ENCODE results near the gene RBMXL3.
"Not testable (repeated sequence)": the region's sequence is repeated elsewhere in the genome, so short reads cannot be mapped to it uniquely, and the experiment has no call there.

RBMXL3 gene

GRCh38 chrX:115189110-115189509 lies at the start of gene RBMXL3:
TSS of gene RBMXL3 (plus strand) at chrX:115189410. CDS start at chrX:115189442, 32 bp downstream.
- DNase-seq: no peak

- no peak for DNase-seq
Observed at GRCh38 chrX:115142057-115142456, 47.2 kb upstream of the RBMXL3 start.

- DNase-seq: no peak
Observed at GRCh38 chrX:115147220-115147619, 42.0 kb upstream of the RBMXL3 start.

- DNase-seq: no peak
Observed at GRCh38 chrX:115173181-115173580, 16.0 kb upstream of the RBMXL3 start.

GRCh38 chrX:115174548-115174947 lies 14.7 kb upstream of the RBMXL3 start:
- DNase-seq: no peak

- no peak for DNase-seq
Observed at GRCh38 chrX:115177932-115178331, 11.3 kb upstream of the RBMXL3 start.

- no peak for DNase-seq
Observed at GRCh38 chrX:115178473-115178872, 10.7 kb upstream of the RBMXL3 start.

GRCh38 chrX:115183980-115184379 lies 5.2 kb upstream of the RBMXL3 start:
- no peak for DNase-seq

GRCh38 chrX:115189646-115190635 lies 731 bp downstream of the RBMXL3 start:
- DNase-seq: no peak

- no peak for DNase-seq
Observed at GRCh38 chrX:115190636-115191489, 1.7 kb downstream of the RBMXL3 start.

GRCh38 chrX:115191490-115192243 lies 2.5 kb downstream of the RBMXL3 start:
- no peak for DNase-seq

GRCh38 chrX:115192244-115192700 lies 3.1 kb downstream of the RBMXL3 start:
- no peak for DNase-seq

GRCh38 chrX:115204040-115204439 lies 14.8 kb downstream of the RBMXL3 start:
- DNase-seq: no peak

GRCh38 chrX:115209547-115209946 lies 20.3 kb downstream of the RBMXL3 start:
- DNase-seq: not testable (repeated sequence)

- DNase-seq: no peak
Observed at GRCh38 chrX:115214151-115214550, 24.9 kb downstream of the RBMXL3 start.

GRCh38 chrX:115214605-115215004 lies 25.4 kb downstream of the RBMXL3 start:
- DNase-seq: no peak

- DNase-seq: not testable (repeated sequence)
Observed at GRCh38 chrX:115217346-115217745, 28.1 kb downstream of the RBMXL3 start.

- DNase-seq: no peak
Observed at GRCh38 chrX:115226929-115227328, 37.7 kb downstream of the RBMXL3 start.

- DNase-seq: no peak
Observed at GRCh38 chrX:115229337-115230003, 40.3 kb downstream of the RBMXL3 start.

- no peak for DNase-seq
Observed at GRCh38 chrX:115232933-115233496, 43.8 kb downstream of the RBMXL3 start.
